CD8-positive, alpha-beta memory T cell (primary cell): ENCODE results near the gene ACTR1A. TPM values are rescaled to one million over a fixed set of nuclear protein-coding genes. Genes with fewer than 3 reads are reported as not detected.
"Not testable (repeated sequence)": the region's sequence is repeated elsewhere in the genome, so short reads cannot be mapped to it uniquely, and the experiment has no call there.

Source experiments
- CTCF ChIA-PET: fragments of 350-600 bp; sonication (Branson Sonifier 250); formaldehyde crosslinking; loops from one replicate; lab custom pipeline; 2021; ENCODE audit warnings: antibody characterized with exemption; lab: Charles Lee
- POLR2A ChIA-PET: fragments of 350-600 bp; sonication (Branson Sonifier 250); formaldehyde crosslinking; loops from one replicate; lab custom pipeline; 2021; ENCODE audit warnings: antibody characterized with exemption; lab: Charles Lee
- DNase-seq, 5 donors: peaks; one replicate each; pipeline versions ENCODE4 v3.0.0 to v3.0.0-alpha.2; 2020 to 2022; ENCODE audit warnings: mixed read lengths in 1 of 5
- H3K27ac ChIP-seq: one replicate; pipeline ENCODE4 v1.7.0; 2013; ENCODE audit warnings: low read depth, mild to moderate bottlenecking, low read length, moderate library complexity
- H3K27me3 ChIP-seq: 2 replicates; pipeline ENCODE4 v1.7.0; 2013; ENCODE audit warnings: low read length, mild to moderate bottlenecking; ENCODE audit not compliant: insufficient read depth, poor library complexity, severe bottlenecking
- H3K36me3 ChIP-seq: 2 replicates; pipeline ENCODE4 v1.7.0; 2013; ENCODE audit warnings: mild to moderate bottlenecking, low read length, moderate library complexity; ENCODE audit not compliant: insufficient read depth
- H3K4me1 ChIP-seq: 2 replicates; pipeline ENCODE4 v1.7.0; 2013; ENCODE audit warnings: mild to moderate bottlenecking, low read length, moderate library complexity; ENCODE audit not compliant: insufficient read depth
- H3K4me3 ChIP-seq: 2 replicates; pipeline ENCODE4 v1.7.0; 2013; ENCODE audit warnings: mild to moderate bottlenecking, low read length
- H3K9me3 ChIP-seq: 2 replicates; pipeline ENCODE4 v1.7.0; 2013; ENCODE audit warnings: mild to moderate bottlenecking, low read length
- H3K27ac Mint-ChIP-seq, 8 donors: one replicate each; pipeline ENCODE4 v1.8.0; 2020 to 2021; ENCODE audit warnings: mixed read lengths in 8 of 8, mild to moderate bottlenecking in 6 of 8, inconsistent platforms in 3 of 8, moderate library complexity in 3 of 8
- H3K27me3 Mint-ChIP-seq, 2 donors: one replicate each; pipeline ENCODE4 v1.8.0; 2020 to 2021; ENCODE audit warnings: mixed read lengths in 2 of 2, mild to moderate bottlenecking in 1 of 2, moderate library complexity in 1 of 2
- H3K36me3 Mint-ChIP-seq, 3 donors: one replicate each; pipeline ENCODE4 v1.8.0; 2020 to 2021; ENCODE audit warnings: mixed read lengths in 3 of 3, inconsistent platforms in 1 of 3, mild to moderate bottlenecking in 1 of 3
- H3K4me1 Mint-ChIP-seq, 3 donors: one replicate each; pipeline ENCODE4 v1.8.0; 2020 to 2021; ENCODE audit warnings: mixed read lengths in 3 of 3, inconsistent platforms in 1 of 3, mild to moderate bottlenecking in 1 of 3
- H3K4me3 Mint-ChIP-seq, 7 donors: one replicate each; pipeline ENCODE4 v1.8.0; 2020 to 2021; ENCODE audit warnings: mixed read lengths in 7 of 7, mild to moderate bottlenecking in 6 of 7, moderate library complexity in 4 of 7, inconsistent platforms in 2 of 7
- H3K9me3 Mint-ChIP-seq, 5 donors: one replicate each; pipeline ENCODE4 v1.8.0; 2020 to 2022; ENCODE audit warnings: mixed read lengths in 5 of 5, mild to moderate bottlenecking in 3 of 5, moderate library complexity in 2 of 5, inconsistent platforms in 1 of 5
- polyA plus RNA-seq: library from polyadenylated mRNA; unstranded; fragments of 300-500 nt; fragmentation: Illumina TruSeq; gene quantifications from one replicate; pipeline ENCODE4 v1.2.3, GENCODE V29; 2021
- total RNA-seq, 2 experiments: library from RNA; stranded (reverse); gene quantifications; one replicate each; pipeline ENCODE4 v1.2.3, GENCODE V29; 2021

Gene ACTR1A
- total and polyA plus RNA-seq, 3 experiments from 2014 or later: 76.4 to 80.4 (median 79.6) TPM

DNA sequence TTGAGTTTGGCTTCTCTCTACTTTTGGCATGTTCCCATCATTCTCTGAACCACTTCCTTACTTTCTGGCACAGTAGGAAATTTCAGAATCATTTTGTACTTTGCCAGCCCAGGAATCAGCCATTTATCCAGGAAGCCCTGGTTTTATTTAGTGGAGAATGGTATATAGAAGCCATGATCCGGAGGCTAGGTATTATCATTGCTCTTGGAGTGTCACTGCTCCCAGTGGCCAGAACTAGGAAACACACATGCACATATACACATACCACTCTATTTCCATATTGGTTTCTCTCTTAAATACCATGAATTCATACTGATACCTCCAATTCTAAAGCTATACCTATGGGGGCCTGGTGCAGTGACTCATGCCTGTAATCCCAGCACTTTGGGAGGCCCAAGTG, 37.5 kb upstream of the ACTR1A start:
- no peak overlapping the region for H3K27ac ChIP-seq
- no peaks in the 10 kb centered on the region for H3K36me3 ChIP-seq
- H3K4me3 ChIP-seq: no peak overlapping the region
- Mint-ChIP-seq H3K27me3 (no peaks in the 10 kb centered on the region), H3K9me3 (no peaks in the 10 kb centered on the region), H3K4me1 (peaks cover 5 to 12% (median 6%) of the 10 kb centered on the region in 3 donors), H3K36me3 (peaks cover 0 to 14% (median 8%) of the 10 kb centered on the region in 3 donors), H3K27ac (no peak overlapping the region), H3K4me3 (no peak overlapping the region)
- DNase-seq: no peak
- H3K9me3 ChIP-seq: no peaks in the 10 kb centered on the region
- no peaks in the 10 kb centered on the region for H3K4me1 ChIP-seq
- POLR2A ChIA-PET: no interaction called here
- CTCF ChIA-PET: no interaction called here
- no peaks in the 10 kb centered on the region for H3K27me3 ChIP-seq

- Mint-ChIP-seq H3K9me3 (no peaks in the 10 kb centered on the region), H3K27ac (peak overlapping the region in 2 of 8 donors; percentile 57 to 77), H3K36me3 (peaks cover 0 to 15% (median 6%) of the 10 kb centered on the region in 3 donors), H3K4me3 (no peak overlapping the region), H3K27me3 (no peaks in the 10 kb centered on the region), H3K4me1 (peaks cover 5 to 8% (median 6%) of the 10 kb centered on the region in 3 donors)
- ChIA-PET CTCF (no interaction called here), POLR2A (no interaction called here)
- Histone ChIP-seq H3K4me1 (no peaks in the 10 kb centered on the region), H3K27me3 (no peaks in the 10 kb centered on the region), H3K27ac (no peak overlapping the region), H3K4me3 (no peak overlapping the region), H3K36me3 (no peaks in the 10 kb centered on the region), H3K9me3 (no peaks in the 10 kb centered on the region)
- DNase-seq: no peak
Observed at GRCh38 chr10:102538811-102539210, 36.3 kb upstream of the ACTR1A start.

DNA sequence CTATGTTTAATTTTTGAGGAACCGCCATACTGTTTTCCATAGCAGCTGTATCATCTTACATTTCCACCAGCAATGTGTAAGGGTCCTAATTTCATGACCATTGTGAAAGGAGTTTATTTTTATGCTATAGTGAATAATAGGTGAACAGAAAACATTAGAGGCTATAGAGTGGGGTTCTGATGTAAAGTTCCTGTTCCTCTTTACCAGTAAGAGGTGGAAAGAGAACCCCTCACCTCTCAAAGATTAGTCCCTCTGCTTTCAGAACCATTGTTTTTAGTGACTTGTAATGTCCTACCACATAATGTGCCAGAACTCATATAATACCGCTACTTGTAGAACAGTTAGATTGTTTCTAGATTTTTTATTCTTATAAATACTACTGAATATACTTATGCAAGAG, 35.4 kb upstream of the ACTR1A start:
- CTCF ChIA-PET: no interaction called here
- Mint-ChIP-seq H3K4me1 (peaks cover 5 to 7% (median 6%) of the 10 kb centered on the region in 3 donors), H3K4me3 (no peak overlapping the region), H3K27me3 (no peaks in the 10 kb centered on the region), H3K9me3 (no peaks in the 10 kb centered on the region), H3K36me3 (peaks cover 0 to 18% (median 5%) of the 10 kb centered on the region in 3 donors), H3K27ac (peak overlapping the region in 1 of 8 donors; percentile 42)
- no peak for DNase-seq
- no peaks in the 10 kb centered on the region for H3K36me3 ChIP-seq
- no peak overlapping the region for H3K4me3 ChIP-seq
- no peak overlapping the region for H3K27ac ChIP-seq
- no peaks in the 10 kb centered on the region for H3K27me3 ChIP-seq
- no peaks in the 10 kb centered on the region for H3K4me1 ChIP-seq
- no peaks in the 10 kb centered on the region for H3K9me3 ChIP-seq
- POLR2A ChIA-PET: no interaction called here

DNA sequence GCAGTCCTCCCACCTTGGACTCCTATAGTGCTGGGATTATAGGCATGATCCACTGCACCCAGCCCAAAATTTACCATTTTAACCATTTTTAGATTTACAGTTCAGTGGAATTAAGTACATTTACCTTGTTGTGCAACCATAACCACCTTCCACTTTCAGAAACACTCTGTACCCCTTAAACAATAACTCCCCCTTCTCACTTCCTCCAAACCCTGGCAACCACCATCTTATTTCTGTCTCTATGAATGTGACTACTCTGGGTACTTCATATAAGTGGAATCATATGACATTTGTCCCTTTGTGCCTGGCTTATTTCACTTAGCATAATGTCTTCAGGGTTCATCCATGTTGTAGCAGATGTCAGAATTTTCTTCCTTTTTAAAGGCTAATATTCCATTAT, 34.9 kb upstream of the ACTR1A start:
- Histone ChIP-seq H3K27ac (no peak overlapping the region), H3K36me3 (no peaks in the 10 kb centered on the region), H3K4me3 (no peak overlapping the region), H3K4me1 (no peaks in the 10 kb centered on the region), H3K9me3 (no peaks in the 10 kb centered on the region), H3K27me3 (no peaks in the 10 kb centered on the region)
- Mint-ChIP-seq H3K27ac (peak overlapping the region in 2 of 8 donors; percentile 5 to 6), H3K36me3 (peaks cover 0 to 23% (median 7%) of the 10 kb centered on the region in 3 donors), H3K4me1 (peaks cover 5 to 6% (median 5%) of the 10 kb centered on the region in 3 donors), H3K4me3 (no peak overlapping the region), H3K9me3 (no peaks in the 10 kb centered on the region), H3K27me3 (no peaks in the 10 kb centered on the region)
- no peak for DNase-seq
- CTCF ChIA-PET: no interaction called here
- POLR2A ChIA-PET: no interaction called here

- peaks cover 0 to 23% (median 7%) of the 10 kb centered on the region in 3 donors for H3K36me3 Mint-ChIP-seq
- no peaks in the 10 kb centered on the region for H3K9me3 ChIP-seq
- no peak overlapping the region for H3K4me3 Mint-ChIP-seq
- no peak overlapping the region for H3K27ac ChIP-seq
- no peaks in the 10 kb centered on the region for H3K9me3 Mint-ChIP-seq
- ChIA-PET CTCF (no interaction called here), POLR2A (interaction anchor here (0.6 kb wide), 1 partner anchor 102 kb away, joined by 3 read pairs; no protein-coding TSS in a partner anchor)
- H3K27ac Mint-ChIP-seq: peak overlapping the region in 2 of 8 donors; percentile 29 to 32
- no peaks in the 10 kb centered on the region for H3K4me1 ChIP-seq
- no peak overlapping the region for H3K4me3 ChIP-seq
- no peaks in the 10 kb centered on the region for H3K27me3 Mint-ChIP-seq
- no peak for DNase-seq
- no peaks in the 10 kb centered on the region for H3K36me3 ChIP-seq
- H3K27me3 ChIP-seq: no peaks in the 10 kb centered on the region
- peaks cover 6 to 11% (median 7%) of the 10 kb centered on the region in 3 donors for H3K4me1 Mint-ChIP-seq
Observed at GRCh38 chr10:102535481-102536147, 33.1 kb upstream of the ACTR1A start.

- H3K27me3 Mint-ChIP-seq, H3K27ac Mint-ChIP-seq, H3K4me3 Mint-ChIP-seq, H3K36me3 ChIP-seq, H3K9me3 ChIP-seq, H3K4me1 ChIP-seq, H3K9me3 Mint-ChIP-seq, CTCF ChIA-PET, H3K27ac ChIP-seq, H3K27me3 ChIP-seq, H3K4me3 ChIP-seq, DNase-seq, POLR2A ChIA-PET: not testable (repeated sequence)
- Mint-ChIP-seq H3K4me1 (peaks cover 6 to 11% (median 7%) of the 10 kb centered on the region in 3 donors), H3K36me3 (peaks cover 0 to 23% (median 7%) of the 10 kb centered on the region in 3 donors)
Observed at GRCh38 chr10:102534966-102535365, 32.5 kb upstream of the ACTR1A start.

- Mint-ChIP-seq H3K4me1 (peaks cover 4 to 10% (median 7%) of the 10 kb centered on the region in 3 donors), H3K9me3 (no peaks in the 10 kb centered on the region), H3K27me3 (no peaks in the 10 kb centered on the region), H3K27ac (no peak overlapping the region), H3K4me3 (no peak overlapping the region), H3K36me3 (peaks cover 0 to 23% (median 7%) of the 10 kb centered on the region in 3 donors)
- DNase-seq: no peak
- H3K9me3 ChIP-seq: no peaks in the 10 kb centered on the region
- POLR2A ChIA-PET: no interaction called here
- no peaks in the 10 kb centered on the region for H3K4me1 ChIP-seq
- H3K27ac ChIP-seq: no peak overlapping the region
- H3K4me3 ChIP-seq: no peak overlapping the region
- H3K27me3 ChIP-seq: no peaks in the 10 kb centered on the region
- CTCF ChIA-PET: no interaction called here
- no peaks in the 10 kb centered on the region for H3K36me3 ChIP-seq
Observed at GRCh38 chr10:102534333-102534732, 31.8 kb upstream of the ACTR1A start.

GRCh38 chr10:102527546-102527945, 25.0 kb upstream of the ACTR1A start:
- Histone ChIP-seq H3K27me3 (no peaks in the 10 kb centered on the region), H3K4me3 (no peak overlapping the region), H3K36me3 (no peaks in the 10 kb centered on the region), H3K4me1 (no peaks in the 10 kb centered on the region), H3K9me3 (no peaks in the 10 kb centered on the region), H3K27ac (no peak overlapping the region)
- Mint-ChIP-seq H3K4me1 (peaks cover 1 to 9% (median 9%) of the 10 kb centered on the region in 3 donors), H3K4me3 (no peak overlapping the region), H3K27me3 (no peaks in the 10 kb centered on the region), H3K9me3 (no peaks in the 10 kb centered on the region), H3K36me3 (peaks cover 0 to 31% (median 13%) of the 10 kb centered on the region in 3 donors), H3K27ac (peak overlapping the region in 1 of 8 donors; percentile 54)
- ChIA-PET POLR2A (no interaction called here), CTCF (no interaction called here)
- no peak for DNase-seq
